ENCODE data around the gene DGKE.

Gene DGKE

GRCh38 chr17:56851008-56851407 is 17.1 kb downstream of the DGKE start:
- no peak for DNase-seq

- DNase-seq = no peak
Measured at GRCh38 chr17:56861899-56862298, 27.9 kb downstream of the DGKE start.

GRCh38 chr17:56863974-56864373 is 30.0 kb downstream of the DGKE start:
- no peak for DNase-seq

- no peak for DNase-seq
Measured at GRCh38 chr17:56866076-56866475, 32.1 kb downstream of the DGKE start.

GRCh38 chr17:56866496-56866895 is 32.5 kb downstream of the DGKE start:
- no peak for DNase-seq

GRCh38 chr17:56867948-56868376 is 34.0 kb downstream of the DGKE start:
- DNase-seq = no peak

- no peak for DNase-seq
Measured at GRCh38 chr17:56868716-56869115, 34.8 kb downstream of the DGKE start.

GRCh38 chr17:56870081-56870651 is 36.2 kb downstream of the DGKE start:
- no peak for DNase-seq

- DNase-seq = no peak
Measured at GRCh38 chr17:56876766-56877179, 42.8 kb downstream of the DGKE start.

- DNase-seq = no peak
Measured at GRCh38 chr17:56879280-56879679, 45.3 kb downstream of the DGKE start.

- no peak for DNase-seq
Measured at GRCh38 chr17:56880133-56880532, 46.2 kb downstream of the DGKE start.

GRCh38 chr17:56880571-56880970 is 46.6 kb downstream of the DGKE start:
- DNase-seq = no peak

- DNase-seq = no peak
Measured at GRCh38 chr17:56881685-56882295, 47.8 kb downstream of the DGKE start.

- no peak for DNase-seq
Measured at GRCh38 chr17:56883616-56884015, 49.7 kb downstream of the DGKE start.

GRCh38 chr17:56884483-56885311 is 50.7 kb downstream of the DGKE start:
- DNase-seq = no peak

GRCh38 chr17:56885312-56885657 is 51.3 kb downstream of the DGKE start:
- DNase-seq = no peak

- no peak for DNase-seq
Measured at GRCh38 chr17:56886288-56886731, 52.4 kb downstream of the DGKE start.

GRCh38 chr17:56887105-56887504 is 53.2 kb downstream of the DGKE start:
- no peak for DNase-seq

- no peak for DNase-seq
Measured at GRCh38 chr17:56887552-56888467, 53.9 kb downstream of the DGKE start.

- DNase-seq = no peak
Measured at GRCh38 chr17:56890390-56890789, 56.4 kb downstream of the DGKE start.

- no peak for DNase-seq
Measured at GRCh38 chr17:56890906-56891674, 57.1 kb downstream of the DGKE start.

GRCh38 chr17:56891751-56892150 is 57.8 kb downstream of the DGKE start:
- peak; percentile 66 to 70 for DNase-seq
